Skeletal muscle cell (primary cell): ENCODE data around the gene TMC6.
"Not testable (repeated sequence)": the region's sequence is repeated elsewhere in the genome, so short reads cannot be mapped to it uniquely, and the experiment has no call there.

Experiments
- DNase-seq: peaks from one replicate; pipeline ENCODE4 v3.0.0-alpha.2; 2010; ENCODE audit warnings: low read depth
- H3K4me3 ChIP-seq: 2 replicates; pipeline ENCODE4 v1.5.1; 2011; ENCODE audit warnings: low read depth, mild to moderate bottlenecking, control low read depth, low read length, moderate library complexity

TMC6 gene

GRCh38 chr17:78159575-78160158 is 31.1 kb upstream of the TMC6 start:
- peak; percentile 9 for DNase-seq
- no peak overlapping the region for H3K4me3 ChIP-seq

- DNase-seq: no peak
- no peak overlapping the region for H3K4me3 ChIP-seq
These were observed 26.6 kb upstream of the TMC6 start for GRCh38 chr17:78154903-78155811.

- no peak overlapping the region for H3K4me3 ChIP-seq
- no peak for DNase-seq
These were observed 23.0 kb upstream of the TMC6 start for GRCh38 chr17:78151514-78152008.

- no peak for DNase-seq
- no peak overlapping the region for H3K4me3 ChIP-seq
These were observed 19.9 kb upstream of the TMC6 start for GRCh38 chr17:78148286-78149016.

- no peak for DNase-seq
- H3K4me3 ChIP-seq: no peak overlapping the region
These were observed 18.9 kb upstream of the TMC6 start for GRCh38 chr17:78147315-78147998.

- no peak overlapping the region for H3K4me3 ChIP-seq
These were observed 18.3 kb upstream of the TMC6 start for GRCh38 chr17:78146881-78147280.

GRCh38 chr17:78146471-78146869 is 17.9 kb upstream of the TMC6 start:
- no peak overlapping the region for H3K4me3 ChIP-seq
- DNase-seq: no peak

More at GRCh38 chr17:78146881-78147280, 18.3 kb upstream of the TMC6 start:
- no peak for DNase-seq

GRCh38 chr17:78144736-78145641 is 16.4 kb upstream of the TMC6 start:
- no peak for DNase-seq
- H3K4me3 ChIP-seq: no peak overlapping the region

GRCh38 chr17:78144147-78144719 is 15.7 kb upstream of the TMC6 start:
- peak; percentile 72 for DNase-seq
- H3K4me3 ChIP-seq: no peak overlapping the region

- no peak overlapping the region for H3K4me3 ChIP-seq
- no peak for DNase-seq
These were observed 14.9 kb upstream of the TMC6 start for GRCh38 chr17:78143214-78144146.

- no peak for DNase-seq
- no peak overlapping the region for H3K4me3 ChIP-seq
These were observed 13.7 kb upstream of the TMC6 start for GRCh38 chr17:78142119-78142861.

- DNase-seq: no peak
- H3K4me3 ChIP-seq: no peak overlapping the region
These were observed 13.0 kb upstream of the TMC6 start for GRCh38 chr17:78141437-78142118.

GRCh38 chr17:78140169-78141051 is 11.9 kb upstream of the TMC6 start:
- no peak for DNase-seq
- no peak overlapping the region for H3K4me3 ChIP-seq

GRCh38 chr17:78139861-78140168 is 11.3 kb upstream of the TMC6 start:
- H3K4me3 ChIP-seq: not testable (repeated sequence)

More at GRCh38 chr17:78139861-78140168, 11.3 kb upstream of the TMC6 start:
- not testable (repeated sequence) for DNase-seq
